ENCODE results near the gene SLC25A22. TPM values are rescaled to one million over a fixed set of nuclear protein-coding genes. Genes with fewer than 3 reads are reported as not detected.

The SLC25A22 gene
- total RNA-seq, 2 donors from 2014 or later = 21.2 to 43.2 TPM

GRCh38 chr11:763073-763463 is 35.0 kb downstream of the SLC25A22 start:
- no peak for DNase-seq (ENCODE audit: low spot score)
- TF ChIP-seq POLR2AphosphoS5 (IDR thresholded peaks at IDR 0.05) = no peak
- no peak for TF ChIP-seq POLR2A (IDR thresholded peaks at IDR 0.05)
- TF ChIP-seq, protein P1, sequence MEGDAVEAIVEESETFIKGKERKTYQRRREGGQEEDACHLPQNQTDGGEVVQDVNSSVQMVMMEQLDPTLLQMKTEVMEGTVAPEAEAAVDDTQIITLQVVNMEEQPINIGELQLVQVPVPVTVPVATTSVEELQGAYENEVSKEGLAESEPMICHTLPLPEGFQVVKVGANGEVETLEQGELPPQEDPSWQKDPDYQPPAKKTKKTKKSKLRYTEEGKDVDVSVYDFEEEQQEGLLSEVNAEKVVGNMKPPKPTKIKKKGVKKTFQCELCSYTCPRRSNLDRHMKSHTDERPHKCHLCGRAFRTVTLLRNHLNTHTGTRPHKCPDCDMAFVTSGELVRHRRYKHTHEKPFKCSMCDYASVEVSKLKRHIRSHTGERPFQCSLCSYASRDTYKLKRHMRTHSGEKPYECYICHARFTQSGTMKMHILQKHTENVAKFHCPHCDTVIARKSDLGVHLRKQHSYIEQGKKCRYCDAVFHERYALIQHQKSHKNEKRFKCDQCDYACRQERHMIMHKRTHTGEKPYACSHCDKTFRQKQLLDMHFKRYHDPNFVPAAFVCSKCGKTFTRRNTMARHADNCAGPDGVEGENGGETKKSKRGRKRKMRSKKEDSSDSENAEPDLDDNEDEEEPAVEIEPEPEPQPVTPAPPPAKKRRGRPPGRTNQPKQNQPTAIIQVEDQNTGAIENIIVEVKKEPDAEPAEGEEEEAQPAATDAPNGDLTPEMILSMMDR (IDR thresholded peaks at IDR 0.05) = no peak
- no peaks in the 10 kb centered on the region for H3K9me3 ChIP-seq
- peak overlapping the region; percentile 5 to 60 for H3K27ac ChIP-seq
- intact Hi-C loops (cut with DNase I) = no loop called here
- H3K4me1 ChIP-seq (replicated peaks) = no peaks in the 10 kb centered on the region
- H3K4me3 ChIP-seq = no peak overlapping the region
- no peaks in the 10 kb centered on the region for H3K27me3 ChIP-seq (replicated peaks; ENCODE audit: insufficient read depth)
- WGBS = 51% methylated on average over 13 of the region's 24 CpGs
- H3K36me3 ChIP-seq = peaks cover 12 to 31% of the 10 kb centered on the region in 2 donors

DNA sequence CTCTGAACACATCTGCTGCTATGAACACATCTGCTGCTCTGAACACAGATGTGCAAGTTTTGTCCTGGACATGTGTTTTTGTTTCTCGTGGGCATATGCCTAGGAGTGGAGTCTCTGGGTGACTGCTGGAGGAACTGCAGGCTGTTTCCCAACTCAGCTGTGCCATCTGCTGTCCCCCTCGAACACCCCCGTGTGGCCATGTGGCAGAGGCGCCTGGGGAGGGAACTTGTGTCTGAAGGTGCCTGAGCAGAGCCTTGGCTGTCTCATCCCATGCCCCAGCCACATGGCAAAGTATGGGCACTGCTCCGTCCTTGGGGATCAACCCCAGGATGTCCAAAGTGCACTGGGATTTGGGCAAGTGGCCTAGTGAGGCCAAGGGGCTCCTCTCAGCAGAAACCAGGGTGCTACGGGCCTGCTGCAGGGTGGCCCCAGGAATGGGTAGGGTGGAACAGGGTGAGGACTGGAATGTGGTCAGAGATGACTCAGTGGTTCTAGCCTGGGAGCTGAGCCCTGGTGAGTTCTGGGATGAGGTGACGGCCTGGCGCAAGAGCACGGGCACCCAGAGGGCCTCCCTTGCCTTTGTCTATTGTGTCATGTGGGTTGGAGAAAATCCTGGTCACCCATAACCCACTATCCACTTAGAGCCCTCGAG is 35.5 kb downstream of the SLC25A22 start:
- H3K36me3 ChIP-seq = peaks cover 12 to 31% of the 10 kb centered on the region in 2 donors

DNA sequence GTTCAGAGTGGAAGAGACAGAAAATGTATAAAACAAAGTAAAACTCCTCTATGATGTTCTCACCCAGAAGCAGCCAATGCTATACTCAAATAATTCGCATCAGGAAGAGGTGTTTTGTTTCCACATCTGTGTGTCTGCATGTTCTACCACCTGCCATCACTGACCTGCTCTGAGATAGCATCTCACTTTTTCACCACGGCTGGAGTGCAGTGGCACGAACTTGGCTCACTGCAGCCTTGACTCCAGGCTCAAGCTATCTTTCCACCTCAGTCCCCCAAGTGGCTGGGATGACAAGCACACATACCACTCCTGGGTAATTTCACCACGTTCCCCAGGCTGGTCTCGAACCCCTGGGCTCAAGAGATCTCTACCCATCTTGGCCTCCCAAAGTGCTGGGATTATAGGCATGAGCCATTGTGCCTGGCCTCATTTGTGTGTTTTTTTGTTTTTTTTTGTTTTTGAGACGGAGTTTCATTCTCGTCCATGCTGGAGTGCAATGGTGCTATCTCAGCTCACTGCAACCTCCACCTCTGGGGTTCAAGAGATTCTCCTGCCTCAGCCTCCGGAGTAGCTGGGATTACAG is 36.5 kb downstream of the SLC25A22 start:
- WGBS = 86% methylated on average over 8 of the region's 8 CpGs
- Histone ChIP-seq H3K36me3 (peaks cover 12 to 31% of the 10 kb centered on the region in 2 donors), H3K4me3 (no peak overlapping the region), H3K27me3 (replicated peaks; ENCODE audit: insufficient read depth) (no peaks in the 10 kb centered on the region), H3K9me3 (no peaks in the 10 kb centered on the region), H3K27ac (no peak overlapping the region), H3K4me1 (replicated peaks) (no peaks in the 10 kb centered on the region)
- TF ChIP-seq, protein P1 (IDR thresholded peaks at IDR 0.05) = no peak
- TF ChIP-seq POLR2AphosphoS5 (IDR thresholded peaks at IDR 0.05) (no peak), POLR2A (IDR thresholded peaks at IDR 0.05) (no peak)
- no peak for DNase-seq (ENCODE audit: low spot score)
- intact Hi-C loops (cut with DNase I) = no loop called here

More for the DNA sequence above, 35.5 kb downstream of the SLC25A22 start:
- no peaks in the 10 kb centered on the region for H3K9me3 ChIP-seq
- 24% methylated on average over 9 of the region's 10 CpGs for WGBS
- H3K27me3 ChIP-seq (replicated peaks; ENCODE audit: insufficient read depth) = no peaks in the 10 kb centered on the region
- no peak overlapping the region for H3K4me3 ChIP-seq
- H3K4me1 ChIP-seq (replicated peaks) = no peaks in the 10 kb centered on the region
- intact Hi-C loops (cut with DNase I) = no loop called here
- TF ChIP-seq, protein P1 (IDR thresholded peaks at IDR 0.05) = peak in 2 of 4 experiments; percentile 30 to 60
- TF ChIP-seq POLR2AphosphoS5 (IDR thresholded peaks at IDR 0.05) (no peak), POLR2A (IDR thresholded peaks at IDR 0.05) (no peak)
- peak overlapping the region; percentile 5 to 60 for H3K27ac ChIP-seq
- no peak for DNase-seq (ENCODE audit: low spot score)

GRCh38 chr11:760236-760635 is 37.8 kb downstream of the SLC25A22 start:
- no peak for DNase-seq (ENCODE audit: low spot score)
- peaks cover 12 to 31% of the 10 kb centered on the region in 2 donors for H3K36me3 ChIP-seq
- no peak overlapping the region for H3K4me3 ChIP-seq
- intact Hi-C loops (cut with DNase I) = no loop called here
- no peaks in the 10 kb centered on the region for H3K9me3 ChIP-seq
- H3K27ac ChIP-seq = no peak overlapping the region
- TF ChIP-seq POLR2AphosphoS5 (IDR thresholded peaks at IDR 0.05) = no peak
- no peak for TF ChIP-seq POLR2A (IDR thresholded peaks at IDR 0.05)
- TF ChIP-seq, protein P1 (IDR thresholded peaks at IDR 0.05) = no peak
- no peaks in the 10 kb centered on the region for H3K27me3 ChIP-seq (replicated peaks; ENCODE audit: insufficient read depth)
- no peaks in the 10 kb centered on the region for H3K4me1 ChIP-seq (replicated peaks)

DNA sequence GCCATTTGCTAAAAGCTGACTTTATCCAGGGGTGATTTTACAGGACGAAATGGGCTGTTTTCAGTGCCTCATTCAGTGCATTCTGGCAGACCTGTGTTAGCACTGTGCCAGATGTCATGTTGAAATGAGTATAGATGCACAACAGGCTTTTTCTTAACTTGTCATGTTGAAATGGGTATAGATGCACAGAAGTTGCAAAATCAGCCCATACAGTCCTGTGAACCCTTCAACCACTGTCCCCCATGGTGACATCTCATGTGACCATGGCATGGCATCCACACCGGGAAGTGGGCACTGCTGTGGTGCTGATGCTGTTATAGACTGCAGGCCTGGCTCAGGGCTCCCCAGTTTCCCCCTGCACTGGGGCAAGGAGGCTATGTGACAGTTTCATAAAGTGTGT is 48.4 kb downstream of the SLC25A22 start:
- H3K36me3 ChIP-seq = no peaks in the 10 kb centered on the region
- no peak overlapping the region for H3K27ac ChIP-seq
- WGBS = 46% methylated on average over 2 of the region's 2 CpGs
- no peaks in the 10 kb centered on the region for H3K9me3 ChIP-seq
- no peaks in the 10 kb centered on the region for H3K27me3 ChIP-seq (replicated peaks; ENCODE audit: insufficient read depth)
- TF ChIP-seq POLR2A (IDR thresholded peaks at IDR 0.05) (no peak), POLR2AphosphoS5 (IDR thresholded peaks at IDR 0.05) (no peak)
- TF ChIP-seq, protein P1 (IDR thresholded peaks at IDR 0.05) = no peak
- H3K4me1 ChIP-seq (replicated peaks) = no peaks in the 10 kb centered on the region
- intact Hi-C loops (cut with DNase I) = no loop called here
- H3K4me3 ChIP-seq = no peak overlapping the region
- no peak for DNase-seq (ENCODE audit: low spot score)

All from prostate gland (tissue), 2 donors.